Tibial nerve (tissue), 4 donors: ENCODE data around the gene PATL1.

ENCODE experiments used
- CTCF ChIP-seq, 5 experiments: fragments of 200-600 bp in 3 of 5; fragments of 450-650 bp in 2 of 5; sonication (generic) in 3 of 5; IDR thresholded peaks; one replicate each; pipeline ENCODE4 v1.5.1; 2016 to 2019; ENCODE audit warnings: antibody characterized with exemption in 5 of 5, mild to moderate bottlenecking in 3 of 5, moderate library complexity in 2 of 5
- EP300 ChIP-seq, 2 donors: sonication (generic); formaldehyde crosslinking; IDR thresholded peaks; one replicate each; pipeline ENCODE4 v1.6.1; 2017; ENCODE audit warnings: antibody characterized with exemption in 2 of 2, mild to moderate bottlenecking in 1 of 2
- POLR2A ChIP-seq, 2 donors: fragments of 450-650 bp; IDR thresholded peaks; one replicate each; pipeline ENCODE4 v1.6.1; 2017; ENCODE audit warnings: antibody characterized with exemption in 2 of 2, mild to moderate bottlenecking in 2 of 2, moderate library complexity in 2 of 2

GRCh38 chr11:59674291-59674690 is 5.5 kb upstream of the PATL1 start:
- TF ChIP-seq CTCF (IDR thresholded peaks at IDR 0.05) (no peak), POLR2A (IDR thresholded peaks at IDR 0.05) (no peak), EP300 (IDR thresholded peaks at IDR 0.05) (no peak)
